Smooth muscle cell (in vitro differentiated cells): ENCODE measurements around the gene TAB2. TPM values are rescaled to one million over a fixed set of nuclear protein-coding genes. Genes with fewer than 3 reads are reported as not detected.

Source experiments
- DNase-seq: peaks from one replicate; lab custom pipeline; 2025; ENCODE audit not compliant: unreplicated experiment; lab: John Stamatoyannopoulos, UW
- H2AFZ ChIP-seq: fragments of 200-600 bp; sonication (generic); 2 replicates; pipeline ENCODE4 v1.6.0; 2016; ENCODE audit warnings: antibody characterized with exemption, low read depth, mild to moderate bottlenecking
- H3F3A ChIP-seq: fragments of 200-600 bp; sonication (generic); 2 replicates; pipeline ENCODE4 v1.6.0; 2017; ENCODE audit warnings: antibody characterized with exemption, low read depth
- H3K27ac ChIP-seq: fragments of 200-600 bp; sonication (generic); 2 replicates; pipeline ENCODE4 v1.5.1; 2016; ENCODE audit warnings: low read depth, mild to moderate bottlenecking
- H3K27me3 ChIP-seq: fragments of 200-600 bp; sonication (generic); 2 replicates; pipeline ENCODE4 v1.6.1; 2016; ENCODE audit warnings: low read depth, mild to moderate bottlenecking
- H3K36me3 ChIP-seq: fragments of 200-600 bp; sonication (generic); 2 replicates; pipeline ENCODE4 v1.5.1; 2016; ENCODE audit warnings: low read depth
- H3K4me1 ChIP-seq: fragments of 200-600 bp; sonication (generic); 2 replicates; pipeline ENCODE4 v1.5.1; 2016; ENCODE audit warnings: low read depth
- H3K4me2 ChIP-seq: fragments of 200-600 bp; sonication (generic); 2 replicates; pipeline ENCODE4 v1.6.0; 2016; ENCODE audit warnings: mild to moderate bottlenecking
- H3K4me3 ChIP-seq: fragments of 200-600 bp; sonication (generic); 2 replicates; pipeline ENCODE4 v1.5.1; 2016; ENCODE audit warnings: mild to moderate bottlenecking
- H3K79me2 ChIP-seq: fragments of 200-600 bp; sonication (generic); 2 replicates; pipeline ENCODE4 v1.6.0; 2016; ENCODE audit warnings: low read depth, mild to moderate bottlenecking
- H3K9ac ChIP-seq: fragments of 200-600 bp; sonication (generic); 2 replicates; pipeline ENCODE4 v1.6.0; 2016; ENCODE audit warnings: low read depth
- H3K9me3 ChIP-seq: fragments of 200-600 bp; sonication (generic); replicated peaks from 2 replicates; pipeline ENCODE4 v1.5.1; 2016; ENCODE audit warnings: low read depth
- H4K20me1 ChIP-seq: fragments of 200-600 bp; sonication (generic); 2 replicates; pipeline ENCODE4 v1.6.0; 2016; ENCODE audit warnings: low read depth
- CTCF ChIP-seq: fragments of 200-600 bp; sonication (generic); IDR thresholded peaks from 2 replicates; pipeline ENCODE4 v1.5.1; 2017; ENCODE audit warnings: borderline replicate concordance, mild to moderate bottlenecking, antibody characterized with exemption; ENCODE audit not compliant: insufficient read depth, poor library complexity, severe bottlenecking
- WGBS: methylation state at CpG from one replicate; pipeline ENCODE4 v1.1.7; 2016; ENCODE audit warnings: low lambda C conversion rate; 5-methylcytosine and 5-hydroxymethylcytosine counted together
- polyA plus RNA-seq: library from polyadenylated mRNA; unstranded; fragments of >200 nt; fragmentation: Nextera tagmentation; extraction: Ambion mirVana; gene quantifications from 2 replicates; pipeline ENCODE4 v1.2.1, GENCODE V29; 2016
- total RNA-seq: library from RNA; depleted of rRNA; stranded (reverse); fragments of >200 nt; gene quantifications from 2 replicates; pipeline ENCODE4 v1.2.3, GENCODE V29; 2014

TAB2 gene
- total and polyA plus RNA-seq, 2 experiments from 2014 or later: 12.6 to 78.5 TPM

- Histone ChIP-seq H3K9ac (no peak overlapping the region), H3K4me1 (no peaks in the 10 kb centered on the region), H3K36me3 (no peaks in the 10 kb centered on the region), H3K79me2 (no peaks in the 10 kb centered on the region), H3F3A (no peaks in the 10 kb centered on the region), H4K20me1 (no peaks in the 10 kb centered on the region), H3K9me3 (no peaks in the 10 kb centered on the region), H3K27me3 (peaks cover 5% of the 10 kb centered on the region), H3K4me2 (no peak overlapping the region), H3K27ac (no peak overlapping the region), H3K4me3 (no peak overlapping the region), H2AFZ (no peak overlapping the region)
- no peak for TF ChIP-seq CTCF
- DNase-seq: no peak
- WGBS: 96% methylated on average over 7 of the region's 7 CpGs
Measured at GRCh38 chr6:149445573-149445972, 128.1 kb downstream of the TAB2 start.

GRCh38 chr6:149446791-149447376 lies 129.4 kb downstream of the TAB2 start:
- Histone ChIP-seq H3K4me2 (no peak overlapping the region), H2AFZ (no peak overlapping the region), H4K20me1 (no peaks in the 10 kb centered on the region), H3K27ac (no peak overlapping the region), H3K4me1 (peaks cover 7% of the 10 kb centered on the region), H3K36me3 (no peaks in the 10 kb centered on the region), H3K79me2 (no peaks in the 10 kb centered on the region), H3K9me3 (no peaks in the 10 kb centered on the region), H3K27me3 (peaks cover 18% of the 10 kb centered on the region), H3K4me3 (no peak overlapping the region), H3K9ac (no peak overlapping the region), H3F3A (no peaks in the 10 kb centered on the region)
- no peak for DNase-seq
- 89% methylated on average over 5 of the region's 5 CpGs for WGBS
- no peak for TF ChIP-seq CTCF

- WGBS: 94% methylated on average over 5 of the region's 5 CpGs
- H3K27me3 ChIP-seq: peaks cover 23% of the 10 kb centered on the region
- no peak overlapping the region for H3K27ac ChIP-seq
- no peak overlapping the region for H2AFZ ChIP-seq
- no peaks in the 10 kb centered on the region for H3K79me2 ChIP-seq
- H3K9ac ChIP-seq: no peak overlapping the region
- no peaks in the 10 kb centered on the region for H3K9me3 ChIP-seq
- H3K36me3 ChIP-seq: no peaks in the 10 kb centered on the region
- H3F3A ChIP-seq: no peaks in the 10 kb centered on the region
- H3K4me2 ChIP-seq: no peak overlapping the region
- no peak for DNase-seq
- peaks cover 7% of the 10 kb centered on the region for H3K4me1 ChIP-seq
- H4K20me1 ChIP-seq: no peaks in the 10 kb centered on the region
- no peak for TF ChIP-seq CTCF
- H3K4me3 ChIP-seq: no peak overlapping the region
Measured at GRCh38 chr6:149448821-149449453, 131.4 kb downstream of the TAB2 start.
